GM23248 (cell line): Measurements from ENCODE around the gene SMPD3. TPM values are rescaled to one million over a fixed set of nuclear protein-coding genes. Genes with fewer than 3 reads are reported as not detected.

Experiments used
- DNase-seq: peaks from one replicate; pipeline ENCODE4 v3.0.0-alpha.2; 2015
- H2AFZ ChIP-seq: fragments of 200-600 bp; sonication (generic); 2 replicates; pipeline ENCODE4 v1.6.1; 2016; ENCODE audit warnings: antibody characterized with exemption
- H3F3A ChIP-seq: fragments of 200-600 bp; sonication (generic); 2 replicates; pipeline ENCODE4 v1.6.1; 2016; ENCODE audit warnings: mild to moderate bottlenecking, antibody characterized with exemption, mixed run types; ENCODE audit not compliant: insufficient read depth
- H3K27ac ChIP-seq: fragments of 200-600 bp; sonication (generic); 2 replicates; pipeline ENCODE4 v1.5.1; 2016; ENCODE audit warnings: mild to moderate bottlenecking
- H3K27me3 ChIP-seq: fragments of 200-600 bp; sonication (generic); replicated peaks from 2 replicates; pipeline ENCODE4 v1.6.1; 2016; ENCODE audit warnings: mild to moderate bottlenecking; ENCODE audit not compliant: insufficient read depth
- H3K36me3 ChIP-seq: fragments of 200-600 bp; sonication (generic); 2 replicates; pipeline ENCODE4 v1.6.1; 2016; ENCODE audit warnings: low read depth, mild to moderate bottlenecking
- H3K4me1 ChIP-seq: fragments of 200-600 bp; sonication (generic); 2 replicates; pipeline ENCODE4 v1.6.1; 2016; ENCODE audit warnings: mild to moderate bottlenecking; ENCODE audit not compliant: insufficient read depth
- H3K4me2 ChIP-seq: fragments of 200-600 bp; sonication (generic); one replicate; pipeline ENCODE4 v1.6.1; 2016; ENCODE audit warnings: mild to moderate bottlenecking; ENCODE audit not compliant: unreplicated experiment
- H3K4me3 ChIP-seq: fragments of 200-600 bp; sonication (generic); 2 replicates; pipeline ENCODE4 v1.5.1; 2016; ENCODE audit warnings: mild to moderate bottlenecking
- H3K79me2 ChIP-seq: fragments of 200-600 bp; sonication (generic); 2 replicates; pipeline ENCODE4 v1.6.1; 2016; ENCODE audit warnings: mild to moderate bottlenecking; ENCODE audit not compliant: insufficient read depth
- H3K9ac ChIP-seq: fragments of 200-600 bp; sonication (generic); 2 replicates; pipeline ENCODE4 v1.6.1; 2016; ENCODE audit warnings: mild to moderate bottlenecking
- H3K9me2 ChIP-seq: fragments of 200-600 bp; sonication (generic); 2 replicates; pipeline ENCODE4 v1.6.1; 2016; ENCODE audit warnings: mixed run types, mild to moderate bottlenecking, moderate library complexity; ENCODE audit not compliant: insufficient read depth
- H3K9me3 ChIP-seq: fragments of 200-600 bp; sonication (generic); one replicate; pipeline ENCODE4 v1.6.1; 2017; ENCODE audit warnings: low read depth
- H4K20me1 ChIP-seq: fragments of 200-600 bp; sonication (generic); 2 replicates; pipeline ENCODE4 v1.6.0; 2016; ENCODE audit not compliant: insufficient read depth
- EZH2 ChIP-seq: fragments of 200-600 bp; sonication (generic); IDR thresholded peaks from 2 replicates; pipeline ENCODE4 v1.6.1; 2018; ENCODE audit warnings: antibody characterized with exemption, mild to moderate bottlenecking; ENCODE audit not compliant: insufficient read depth, poor library complexity, severe bottlenecking
- EZH2phosphoT487 ChIP-seq: fragments of 200-600 bp; sonication (generic); IDR thresholded peaks from 2 replicates; pipeline ENCODE4 v1.6.1; 2018; ENCODE audit warnings: antibody characterized with exemption, moderate library complexity, mild to moderate bottlenecking, low read depth; ENCODE audit not compliant: insufficient read depth
- WGBS, 2 experiments: methylation state at CpG; one replicate each; pipeline ENCODE4 v1.1.6; 2015 to 2017; ENCODE audit warnings: low lambda C conversion rate in 2 of 2, low coverage in 1 of 2; ENCODE audit errors: missing lambda C conversion rate in 2 of 2; 5-methylcytosine and 5-hydroxymethylcytosine counted together
- in situ Hi-C: fragments of 300-500 bp; cut with MboI; formaldehyde crosslinking; loops from 2 replicates; pipeline ENCODE4 v1.15.0; 2020
- polyA plus RNA-seq: library from polyadenylated mRNA; unstranded; fragments of >200 nt; fragmentation: Nextera tagmentation; extraction: Ambion mirVana; gene quantifications from 2 replicates; pipeline ENCODE4 v1.2.1, GENCODE V29; 2016
- total RNA-seq: library from RNA; depleted of rRNA; stranded (reverse); fragments of >200 nt; shearing (Covaris generic); gene quantifications from 2 replicates; pipeline ENCODE4 v1.2.3, GENCODE V29; 2014

The SMPD3 gene
- total and polyA plus RNA-seq, 2 experiments from 2014 or later, result 0.24 to 0.32 TPM

DNA sequence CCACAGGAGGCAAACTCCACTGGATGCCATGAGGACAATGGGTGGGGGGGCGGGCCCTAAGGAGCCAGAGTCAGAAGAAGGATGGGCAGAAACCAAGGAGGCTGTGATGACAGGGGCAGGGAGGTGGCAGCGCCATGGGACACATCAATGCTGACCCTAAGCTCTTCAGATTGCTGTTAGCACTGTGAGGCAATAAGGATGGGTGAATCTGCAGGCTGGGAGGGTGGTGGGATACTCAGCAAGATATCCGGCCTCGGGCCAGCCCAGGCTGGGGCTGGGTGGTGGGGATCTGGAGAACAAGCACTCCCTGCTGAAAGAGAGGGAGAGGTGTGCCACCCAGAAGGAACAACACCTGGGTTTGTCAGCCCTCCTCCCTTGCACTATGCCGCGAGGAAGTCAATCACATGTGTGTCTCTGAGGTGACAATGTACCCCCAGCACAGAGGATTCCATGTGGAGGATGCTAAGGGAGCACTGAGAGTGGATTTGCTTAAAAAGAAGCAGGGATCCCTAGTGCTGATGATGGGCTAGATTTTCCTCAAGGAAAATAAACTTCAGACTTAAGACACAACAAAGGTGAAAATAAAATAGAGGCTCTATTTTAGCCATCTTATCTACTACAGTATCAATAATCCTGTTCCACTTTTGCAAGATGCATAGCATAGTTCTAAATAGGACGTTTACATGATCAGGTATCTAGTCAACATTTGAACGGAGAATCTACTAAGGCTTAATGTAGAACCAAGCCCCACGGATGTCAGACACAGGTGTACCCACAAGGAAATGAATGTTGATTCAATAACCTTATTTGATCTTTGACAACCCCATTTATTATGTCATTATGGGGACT lies 22.6 kb downstream of the SMPD3 start:
- no peak overlapping the region for H3K9ac ChIP-seq
- no peaks in the 10 kb centered on the region for H3K36me3 ChIP-seq
- no peaks in the 10 kb centered on the region for H3K79me2 ChIP-seq
- no peak overlapping the region for H3K4me3 ChIP-seq
- H3K27me3 ChIP-seq, result peaks cover 22% of the 10 kb centered on the region; the same call in 1 of the 2 replicates
- no peaks in the 10 kb centered on the region for H3K9me2 ChIP-seq
- no peak for DNase-seq
- H3K4me2 ChIP-seq, result no peak overlapping the region
- H3F3A ChIP-seq, result no peaks in the 10 kb centered on the region
- H3K4me1 ChIP-seq, result no peaks in the 10 kb centered on the region
- TF ChIP-seq EZH2 (no peak), EZH2phosphoT487 (no peak)
- 50 to 52% methylated on average over 8 to 9 of the region's 9 CpGs for whole genome bisulfite sequencing, 2 experiments
- no peaks in the 10 kb centered on the region for H4K20me1 ChIP-seq
- no peaks in the 10 kb centered on the region for H3K9me3 ChIP-seq
- no peak overlapping the region for H2AFZ ChIP-seq
- no peak overlapping the region for H3K27ac ChIP-seq
- in situ Hi-C loops, result no loop called here

DNA sequence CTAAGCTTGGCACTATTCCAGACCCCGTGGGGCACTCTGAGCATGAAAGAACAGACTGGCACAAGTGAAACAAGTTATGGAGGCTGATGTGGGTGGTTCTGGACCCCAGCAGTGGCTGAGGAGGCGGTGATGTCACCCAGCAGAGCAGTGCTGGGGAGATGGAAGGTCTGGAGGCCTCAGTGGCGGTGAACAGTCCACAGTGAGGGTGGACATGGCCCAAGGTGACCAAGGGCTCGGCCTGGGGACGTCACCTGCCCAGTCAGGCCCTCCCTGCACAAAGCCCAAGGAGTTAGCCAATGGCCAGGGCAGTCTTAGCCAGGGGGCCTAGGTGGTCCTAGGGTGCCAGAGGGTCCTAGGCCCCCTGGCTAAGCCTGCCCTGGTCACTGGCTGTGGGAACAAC lies 24.5 kb downstream of the SMPD3 start:
- Histone ChIP-seq H3K27me3 (peaks cover 14% of the 10 kb centered on the region), H3K4me2 (no peak overlapping the region), H4K20me1 (no peaks in the 10 kb centered on the region), H3K27ac (no peak overlapping the region), H2AFZ (no peak overlapping the region), H3K4me1 (no peaks in the 10 kb centered on the region), H3K79me2 (no peaks in the 10 kb centered on the region), H3F3A (no peaks in the 10 kb centered on the region), H3K9me2 (no peaks in the 10 kb centered on the region), H3K4me3 (no peak overlapping the region), H3K9me3 (no peaks in the 10 kb centered on the region), H3K36me3 (no peaks in the 10 kb centered on the region), H3K9ac (no peak overlapping the region)
- in situ Hi-C loops, result no loop called here
- no peak for DNase-seq
- 28 to 31% methylated on average over 5 of the region's 5 CpGs for WGBS, 2 experiments
- TF ChIP-seq EZH2phosphoT487 (no peak), EZH2 (no peak)

DNA sequence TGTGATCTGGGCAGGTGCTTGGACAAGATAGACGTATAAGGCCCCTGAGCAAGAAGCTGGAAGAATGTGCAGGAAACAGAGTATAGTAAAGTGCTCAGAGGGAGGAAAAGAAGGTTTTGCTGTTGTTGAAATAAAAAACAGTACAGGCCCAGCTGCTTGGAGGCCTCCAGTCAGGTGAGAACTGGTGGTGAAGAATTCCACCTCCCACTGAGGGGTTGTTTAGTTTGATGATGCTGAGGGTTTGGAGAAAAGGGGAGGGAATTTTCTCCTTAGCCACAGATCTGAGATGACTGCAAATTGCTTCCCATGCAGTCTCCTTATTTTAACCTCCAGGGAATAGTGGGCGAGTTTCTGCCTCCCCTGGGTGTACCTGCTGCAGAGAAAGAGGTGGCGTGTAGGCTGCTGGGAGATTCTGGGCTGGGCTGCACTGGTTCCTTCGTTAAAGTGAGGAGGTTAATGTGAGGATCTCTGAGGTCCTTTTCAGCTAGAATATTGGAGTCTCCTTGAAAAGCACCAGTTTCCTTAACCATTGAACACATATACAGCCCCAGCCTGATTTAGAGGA lies 25.8 kb downstream of the SMPD3 start:
- H3K79me2 ChIP-seq, result no peaks in the 10 kb centered on the region
- no peak overlapping the region for H3K27ac ChIP-seq
- H3K9ac ChIP-seq, result no peak overlapping the region
- no peaks in the 10 kb centered on the region for H3F3A ChIP-seq
- no peaks in the 10 kb centered on the region for H3K9me3 ChIP-seq
- WGBS, 2 experiments, result 52 to 53% methylated on average over 4 of the region's 4 CpGs
- H3K4me2 ChIP-seq, result no peak overlapping the region
- H3K27me3 ChIP-seq, result peaks cover 13% of the 10 kb centered on the region
- in situ Hi-C loops, result no loop called here
- no peak overlapping the region for H3K4me3 ChIP-seq
- H4K20me1 ChIP-seq, result no peaks in the 10 kb centered on the region
- no peaks in the 10 kb centered on the region for H3K36me3 ChIP-seq
- no peaks in the 10 kb centered on the region for H3K9me2 ChIP-seq
- no peak for DNase-seq
- TF ChIP-seq EZH2phosphoT487 (no peak), EZH2 (no peak)
- H3K4me1 ChIP-seq, result no peaks in the 10 kb centered on the region
- H2AFZ ChIP-seq, result no peak overlapping the region

DNA sequence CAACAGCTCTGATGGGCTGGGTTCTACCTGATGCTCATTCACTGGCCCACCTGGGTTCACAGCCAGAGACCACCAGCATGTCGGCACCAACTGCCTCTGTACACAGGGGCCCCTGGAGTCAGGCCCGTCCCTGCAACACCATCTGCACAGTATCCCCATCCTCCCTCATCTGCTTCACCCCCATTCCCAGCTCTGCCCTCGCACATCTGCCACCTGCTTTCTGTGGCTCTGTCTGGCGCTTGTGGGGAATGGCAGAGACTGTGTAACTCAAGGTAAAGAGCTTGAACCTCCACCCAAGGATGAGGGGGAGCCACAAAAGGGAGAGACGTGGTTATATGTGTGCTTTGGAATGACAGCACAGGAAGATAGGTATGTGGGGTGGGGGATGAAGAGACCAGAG lies 27.2 kb downstream of the SMPD3 start:
- peaks cover 13% of the 10 kb centered on the region for H3K27me3 ChIP-seq
- H3K36me3 ChIP-seq, result no peaks in the 10 kb centered on the region
- H3K9ac ChIP-seq, result no peak overlapping the region
- H3K9me3 ChIP-seq, result no peaks in the 10 kb centered on the region
- no peak for DNase-seq
- H3F3A ChIP-seq, result no peaks in the 10 kb centered on the region
- H3K27ac ChIP-seq, result no peak overlapping the region
- no peaks in the 10 kb centered on the region for H3K79me2 ChIP-seq
- H3K4me1 ChIP-seq, result no peaks in the 10 kb centered on the region
- no peak for TF ChIP-seq EZH2
- no peak for TF ChIP-seq EZH2phosphoT487
- in situ Hi-C loops, result no loop called here
- H3K4me2 ChIP-seq, result no peak overlapping the region
- 45 to 48% methylated on average over 5 of the region's 5 CpGs for WGBS, 2 experiments
- no peaks in the 10 kb centered on the region for H4K20me1 ChIP-seq
- no peak overlapping the region for H2AFZ ChIP-seq
- no peak overlapping the region for H3K4me3 ChIP-seq
- H3K9me2 ChIP-seq, result no peaks in the 10 kb centered on the region
